PFSK-1 (cell line): Measurements from ENCODE around the gene CMTM1.

ENCODE experiments used
- POLR2AphosphoS5 ChIP-seq: IDR thresholded peaks from 2 replicates; pipeline ENCODE4 v1.6.1; 2012; ENCODE audit warnings: low read depth, mild to moderate bottlenecking, control low read depth, low read length, moderate library complexity
- REST ChIP-seq, 2 experiments: IDR thresholded peaks; 2 replicates each; pipeline versions ENCODE4 v1.6.1 to v1.8.0; 2011 to 2012; ENCODE audit warnings: low read depth in 2 of 2, low read length in 2 of 2, control low read depth in 1 of 2, inconsistent platforms in 1 of 2, mild to moderate bottlenecking in 1 of 2, moderate library complexity in 1 of 2; ENCODE audit not compliant: insufficient read depth in 1 of 2

- no peak for TF ChIP-seq REST (IDR thresholded peaks at IDR 0.05; ENCODE audit: insufficient read depth in 1 of 2, low read depth in 2 of 2, low read length in 2 of 2)
- TF ChIP-seq POLR2AphosphoS5 = no peak
Measured at GRCh38 chr16:66561381-66562080, 4.7 kb upstream of the CMTM1 start.
